GM12874 (cell line): Measurements from ENCODE around the gene RYR2.

Experiments
- TF ChIP-seq, protein P1 (sequence below): IDR thresholded peaks from 2 replicates; pipeline ENCODE4 v1.5.1; 2011; ENCODE audit warnings: low read depth, mild to moderate bottlenecking, control low read depth, low read length, moderate library complexity; ENCODE audit not compliant: insufficient read depth

The RYR2 gene

DNA sequence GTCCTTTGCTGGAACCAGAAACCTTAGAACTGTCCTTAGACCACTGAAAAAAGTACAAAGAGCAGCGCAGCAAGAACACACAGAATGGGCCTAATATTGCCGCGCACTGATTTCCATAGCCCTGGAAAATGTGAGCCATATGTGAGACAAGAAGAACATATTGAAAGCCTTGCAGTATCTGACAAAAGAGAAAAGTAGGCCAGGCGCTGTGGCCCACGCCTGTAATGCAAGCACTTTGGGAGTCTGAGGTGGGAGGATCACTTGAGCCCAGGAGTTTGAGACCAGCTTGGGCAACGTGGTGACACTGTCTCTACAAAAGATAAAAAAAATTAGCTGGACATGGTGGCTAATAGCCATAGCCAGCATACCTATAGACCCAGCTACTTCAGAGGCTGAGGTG lies 300.7 kb downstream of the RYR2 start:
- TF ChIP-seq, protein P1, sequence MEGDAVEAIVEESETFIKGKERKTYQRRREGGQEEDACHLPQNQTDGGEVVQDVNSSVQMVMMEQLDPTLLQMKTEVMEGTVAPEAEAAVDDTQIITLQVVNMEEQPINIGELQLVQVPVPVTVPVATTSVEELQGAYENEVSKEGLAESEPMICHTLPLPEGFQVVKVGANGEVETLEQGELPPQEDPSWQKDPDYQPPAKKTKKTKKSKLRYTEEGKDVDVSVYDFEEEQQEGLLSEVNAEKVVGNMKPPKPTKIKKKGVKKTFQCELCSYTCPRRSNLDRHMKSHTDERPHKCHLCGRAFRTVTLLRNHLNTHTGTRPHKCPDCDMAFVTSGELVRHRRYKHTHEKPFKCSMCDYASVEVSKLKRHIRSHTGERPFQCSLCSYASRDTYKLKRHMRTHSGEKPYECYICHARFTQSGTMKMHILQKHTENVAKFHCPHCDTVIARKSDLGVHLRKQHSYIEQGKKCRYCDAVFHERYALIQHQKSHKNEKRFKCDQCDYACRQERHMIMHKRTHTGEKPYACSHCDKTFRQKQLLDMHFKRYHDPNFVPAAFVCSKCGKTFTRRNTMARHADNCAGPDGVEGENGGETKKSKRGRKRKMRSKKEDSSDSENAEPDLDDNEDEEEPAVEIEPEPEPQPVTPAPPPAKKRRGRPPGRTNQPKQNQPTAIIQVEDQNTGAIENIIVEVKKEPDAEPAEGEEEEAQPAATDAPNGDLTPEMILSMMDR: no peak

DNA sequence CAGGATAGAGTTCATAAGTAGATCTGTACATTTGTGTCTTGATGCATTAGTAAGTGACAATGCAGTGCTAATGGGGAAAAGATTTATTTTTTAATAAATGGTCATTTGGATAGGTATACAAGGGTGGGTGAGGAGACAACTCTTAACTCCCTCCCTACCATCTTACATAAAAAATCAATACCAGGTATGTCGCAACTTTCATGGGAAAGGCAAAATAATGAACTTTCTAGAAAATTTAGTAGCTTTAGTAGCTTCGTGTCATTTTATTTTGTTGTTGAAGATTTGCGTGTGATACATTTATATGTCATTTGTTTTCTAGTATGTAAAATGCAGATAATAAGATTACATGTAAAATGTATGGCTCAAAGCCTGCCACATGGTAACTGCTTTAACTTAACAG lies 310.8 kb downstream of the RYR2 start:
- TF ChIP-seq, protein P1: no peak

DNA sequence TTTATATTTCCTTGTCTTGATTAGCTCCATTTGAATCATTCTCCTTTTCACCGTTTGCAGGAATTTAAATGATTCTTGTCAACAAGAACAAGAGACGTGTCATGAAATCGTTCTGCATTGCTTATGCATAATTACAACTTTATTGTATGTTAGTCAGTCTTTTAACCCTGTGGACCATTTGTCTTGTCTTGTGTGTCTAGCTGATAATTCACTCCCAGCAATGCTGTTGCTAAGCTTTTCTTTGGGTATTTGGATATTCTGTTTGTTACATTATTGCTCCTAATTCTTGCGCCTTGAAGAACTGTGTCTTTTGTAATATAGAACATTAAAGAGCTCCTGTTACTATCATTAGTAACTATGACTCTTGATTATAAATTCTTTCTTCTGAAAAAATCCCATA lies 311.9 kb downstream of the RYR2 start:
- TF ChIP-seq, protein P1: no peak

DNA sequence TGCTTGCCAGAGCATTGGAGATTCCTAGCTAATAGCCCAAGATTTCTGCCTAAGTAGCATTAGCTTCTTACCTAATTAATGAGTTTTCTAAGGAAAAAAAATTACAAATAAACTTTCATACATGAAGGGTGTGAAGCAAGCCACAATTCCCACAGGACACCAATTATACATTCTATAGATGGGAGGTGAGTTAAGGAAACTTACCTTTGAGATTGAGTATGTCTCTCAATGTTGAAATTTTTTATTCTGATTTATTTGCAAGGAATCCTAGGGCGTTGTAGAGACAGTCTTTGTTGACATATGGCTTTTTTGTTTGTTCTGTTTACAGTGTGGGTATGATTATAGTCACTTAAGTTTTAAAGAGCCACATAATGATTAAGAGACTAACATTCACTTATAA lies 313.0 kb downstream of the RYR2 start:
- TF ChIP-seq, protein P1: no peak

DNA sequence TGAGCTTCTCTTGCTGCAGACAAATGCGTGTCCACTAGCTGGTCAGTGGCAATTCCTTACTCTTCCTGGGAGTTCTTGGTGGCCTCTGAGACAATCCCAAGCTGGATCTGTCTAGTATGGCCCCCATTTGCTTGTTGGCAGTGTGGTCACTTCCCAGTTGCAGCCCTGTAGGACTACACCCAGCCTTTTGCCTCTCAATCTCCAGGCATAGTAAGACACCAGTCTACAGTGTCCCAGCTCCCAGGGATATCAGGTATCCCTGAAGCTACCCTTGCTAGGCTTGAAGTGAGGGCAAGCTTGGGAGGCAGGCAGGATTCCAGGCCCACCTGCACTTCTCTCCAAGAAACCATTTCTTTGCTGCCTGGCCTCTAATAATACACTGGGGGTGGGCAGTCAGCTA lies 316.6 kb downstream of the RYR2 start:
- TF ChIP-seq, protein P1: no peak

DNA sequence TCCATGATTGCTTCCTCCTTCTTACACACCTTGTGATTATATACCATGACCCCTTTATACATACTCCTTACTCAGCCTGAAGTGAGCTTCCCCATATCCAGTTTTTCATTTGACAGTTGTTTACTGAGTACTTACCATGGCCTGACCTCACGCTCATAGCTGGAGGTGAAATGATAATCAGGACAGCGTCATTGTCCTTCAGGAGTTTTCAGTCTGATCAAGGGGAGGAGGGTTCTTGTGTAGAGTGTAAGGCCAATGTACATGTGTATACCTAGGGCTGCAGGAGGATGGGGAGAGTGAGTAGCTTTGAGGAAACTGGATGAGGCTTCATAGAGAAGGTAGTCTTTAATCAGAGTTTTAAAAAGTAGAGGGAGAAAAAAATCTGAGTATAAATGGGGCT lies 325.8 kb downstream of the RYR2 start:
- TF ChIP-seq, protein P1: no peak

DNA sequence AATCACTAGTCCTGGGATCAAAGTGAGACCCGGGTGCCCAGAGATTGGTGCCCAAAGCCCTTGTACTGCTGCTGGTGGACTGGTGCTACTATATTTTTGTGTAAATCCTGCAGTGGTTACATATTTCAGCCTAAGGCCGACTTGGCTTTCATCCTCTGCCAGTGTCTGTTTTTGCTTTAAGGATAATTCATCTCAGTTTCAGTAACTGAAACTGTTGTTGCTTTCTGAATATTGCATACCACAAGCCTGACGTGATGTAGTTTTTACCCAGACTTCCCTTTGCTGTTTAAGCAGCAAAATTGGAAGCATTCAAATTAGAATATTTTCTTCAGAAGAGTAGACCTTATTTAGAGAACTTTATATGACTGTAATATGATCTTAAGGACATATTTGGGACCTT lies 341.8 kb downstream of the RYR2 start:
- TF ChIP-seq, protein P1: no peak

DNA sequence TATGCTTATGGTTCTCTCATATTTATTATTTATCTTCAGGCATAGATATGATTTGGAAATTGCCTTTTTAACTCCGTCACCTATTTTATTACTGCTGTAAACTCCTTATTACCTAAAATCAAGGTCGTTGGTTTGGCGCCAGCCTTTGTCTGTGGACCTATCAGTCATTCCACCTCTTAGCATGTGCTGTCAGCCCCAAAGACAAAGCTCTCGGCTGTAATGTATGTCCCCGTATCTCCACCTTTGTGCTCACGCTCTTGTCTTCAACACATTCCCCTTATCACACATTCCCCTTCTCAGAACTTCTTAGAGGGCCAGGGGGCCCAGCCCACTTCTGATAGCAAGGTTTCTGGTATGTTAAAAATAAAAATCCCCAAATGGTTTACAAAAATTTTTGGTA lies 342.2 kb downstream of the RYR2 start:
- TF ChIP-seq, protein P1: no peak
